AG20443 (cell line): ENCODE measurements around the gene HOXB3.

Experiments
- DNase-seq: peaks from one replicate; pipeline ENCODE4 v3.0.0; 2012; ENCODE audit warnings: low spot score, mixed read lengths

Gene HOXB3

DNA sequence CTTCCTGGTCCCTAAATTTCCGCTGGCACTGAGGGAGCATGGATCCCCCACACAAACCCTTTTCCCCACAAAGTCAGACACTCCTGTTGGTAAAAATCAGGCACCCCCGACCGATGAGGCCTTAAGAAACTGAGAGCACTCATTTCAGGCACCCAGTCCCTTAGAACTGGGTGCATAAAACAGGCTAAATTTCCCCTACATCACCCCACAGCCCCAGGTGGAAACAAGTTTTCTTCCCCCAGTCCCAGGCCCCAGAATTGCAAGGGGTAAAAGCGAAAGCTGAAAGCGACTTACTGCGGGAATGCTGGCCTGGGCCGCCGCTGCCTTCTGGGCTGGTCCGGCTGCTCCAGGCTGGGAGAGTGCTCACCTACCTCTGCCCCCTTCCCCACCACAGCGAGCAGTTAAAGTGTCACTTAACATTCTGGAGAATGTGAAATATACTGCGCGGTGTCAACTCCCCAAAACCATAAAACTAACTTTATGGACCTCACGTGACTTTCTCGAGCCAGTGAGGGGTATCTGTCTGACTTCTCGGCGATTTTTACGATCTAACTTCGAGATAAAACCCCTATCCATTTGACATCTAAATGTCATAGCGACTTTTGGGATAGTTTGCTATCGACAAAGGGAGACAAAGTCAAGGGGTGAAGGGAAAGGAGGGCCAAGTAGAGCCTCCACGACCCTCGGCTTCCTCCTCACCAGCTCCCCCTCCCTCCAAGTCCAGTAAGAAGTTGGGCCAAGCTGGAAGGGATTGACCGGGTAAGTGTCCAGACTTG, at the start of gene HOXB3:
Gene HOXB3, minus strand, starts transcription at position 411 of the 776 bp plus-strand sequence. CDS start 37,767 bp downstream, outside the sequence.
- DNase-seq = no peak

DNA sequence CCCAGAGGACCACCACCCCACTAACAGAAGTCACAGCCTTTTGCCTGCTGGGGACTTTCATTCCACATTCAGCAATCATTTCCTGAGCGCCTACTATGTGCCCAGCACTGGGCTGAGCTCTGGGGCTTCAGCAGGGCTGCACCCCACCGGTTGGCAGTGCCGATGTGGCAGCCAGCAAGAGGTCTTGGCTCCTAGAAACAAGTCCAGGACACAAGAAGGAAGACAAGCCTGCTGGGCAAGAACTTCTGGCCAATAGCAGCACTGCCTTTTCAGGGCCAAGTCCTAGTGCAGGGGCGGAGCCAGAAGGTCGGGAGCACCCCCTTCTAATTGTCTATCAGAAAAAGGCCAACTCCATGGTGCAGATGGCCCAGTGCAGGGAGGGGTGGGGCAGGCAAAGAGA, 49.1 kb upstream of the HOXB3 start:
- DNase-seq = no peak

DNA sequence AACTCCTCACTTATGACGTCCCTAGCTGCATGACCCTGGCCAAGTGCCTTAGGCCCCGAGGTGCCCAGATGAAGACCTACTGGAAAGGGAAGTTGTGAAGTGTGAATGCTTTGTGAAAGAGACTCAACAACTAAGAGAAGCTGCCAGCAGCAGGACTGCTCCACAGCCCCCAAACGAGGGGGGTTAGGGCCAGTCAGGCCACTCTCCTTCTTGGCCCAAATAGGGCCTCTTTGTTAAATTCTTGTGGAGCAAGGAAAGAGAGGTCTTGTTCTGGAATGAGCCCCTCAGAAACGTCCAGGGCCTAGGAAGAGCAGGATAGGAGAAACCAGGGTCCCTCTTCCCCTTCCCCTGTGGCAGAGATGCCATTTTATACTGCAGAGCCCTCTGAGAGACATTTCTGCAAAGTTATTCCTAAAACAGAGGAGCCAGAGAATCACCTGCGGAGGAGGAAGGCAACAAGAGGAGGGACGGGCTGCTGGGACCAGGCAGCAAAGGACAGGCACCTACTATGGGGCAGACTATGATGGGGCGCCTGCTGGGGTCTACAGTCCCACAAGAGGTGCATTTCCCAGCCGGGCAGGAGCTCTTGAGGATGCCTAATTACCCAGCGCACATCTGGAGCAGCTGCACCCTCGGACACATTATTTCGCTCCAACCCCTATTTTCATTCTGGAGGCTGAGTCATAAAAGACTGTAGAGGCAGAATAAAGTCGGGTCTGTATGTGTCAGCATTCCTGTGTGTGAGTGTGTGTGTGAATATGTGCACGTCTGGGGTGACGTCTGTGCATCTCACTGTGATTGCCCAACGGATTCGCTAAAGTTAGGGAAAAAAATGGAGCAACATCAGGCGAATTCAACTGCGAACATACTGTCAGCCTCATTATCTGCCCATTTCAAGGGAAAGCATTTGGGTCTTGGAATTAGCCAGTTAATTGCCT, 47.6 kb upstream of the HOXB3 start:
- DNase-seq = peak; percentile 90

DNA sequence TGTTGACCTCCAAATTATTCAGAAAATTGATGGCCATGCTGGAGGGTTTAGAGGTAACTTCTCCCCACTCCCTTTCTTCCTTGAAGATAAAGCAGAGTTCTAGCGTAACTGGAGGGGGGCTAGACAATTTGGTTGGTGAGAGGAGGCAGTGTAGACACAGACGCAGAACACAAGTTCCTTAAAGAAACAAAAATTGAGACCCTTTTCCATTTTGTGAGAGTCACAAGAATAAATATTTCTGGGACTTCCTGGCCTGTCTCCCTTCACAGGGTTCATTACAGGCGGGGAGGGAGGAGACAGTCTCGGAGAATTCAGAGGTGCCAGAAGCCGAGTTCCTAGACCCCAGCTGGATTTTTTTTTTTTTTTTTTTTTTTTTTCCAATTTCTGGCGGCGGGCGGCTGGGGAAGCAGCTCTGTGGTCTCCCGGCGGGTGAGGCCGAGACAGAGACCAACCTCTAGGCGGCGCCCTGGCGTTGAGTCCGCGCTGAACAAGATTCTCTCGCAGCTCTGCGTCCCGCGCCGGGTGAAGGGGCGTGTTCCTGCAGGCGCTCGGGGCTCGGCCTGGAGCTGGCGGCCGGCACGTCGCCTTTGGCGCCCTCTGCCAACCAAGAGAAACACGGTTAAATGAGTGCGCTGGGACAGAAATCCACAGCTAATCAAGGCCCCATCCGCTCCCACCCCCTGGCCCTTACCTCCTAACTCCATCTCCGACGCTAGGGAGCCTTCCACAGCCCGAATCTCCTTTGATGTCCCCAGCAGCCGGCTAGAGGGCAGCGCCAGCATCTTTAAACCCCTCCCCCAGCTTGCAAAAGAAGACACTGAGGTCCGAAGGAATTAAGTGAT, 46.4 kb upstream of the HOXB3 start:
- peak; percentile 83 for DNase-seq

DNA sequence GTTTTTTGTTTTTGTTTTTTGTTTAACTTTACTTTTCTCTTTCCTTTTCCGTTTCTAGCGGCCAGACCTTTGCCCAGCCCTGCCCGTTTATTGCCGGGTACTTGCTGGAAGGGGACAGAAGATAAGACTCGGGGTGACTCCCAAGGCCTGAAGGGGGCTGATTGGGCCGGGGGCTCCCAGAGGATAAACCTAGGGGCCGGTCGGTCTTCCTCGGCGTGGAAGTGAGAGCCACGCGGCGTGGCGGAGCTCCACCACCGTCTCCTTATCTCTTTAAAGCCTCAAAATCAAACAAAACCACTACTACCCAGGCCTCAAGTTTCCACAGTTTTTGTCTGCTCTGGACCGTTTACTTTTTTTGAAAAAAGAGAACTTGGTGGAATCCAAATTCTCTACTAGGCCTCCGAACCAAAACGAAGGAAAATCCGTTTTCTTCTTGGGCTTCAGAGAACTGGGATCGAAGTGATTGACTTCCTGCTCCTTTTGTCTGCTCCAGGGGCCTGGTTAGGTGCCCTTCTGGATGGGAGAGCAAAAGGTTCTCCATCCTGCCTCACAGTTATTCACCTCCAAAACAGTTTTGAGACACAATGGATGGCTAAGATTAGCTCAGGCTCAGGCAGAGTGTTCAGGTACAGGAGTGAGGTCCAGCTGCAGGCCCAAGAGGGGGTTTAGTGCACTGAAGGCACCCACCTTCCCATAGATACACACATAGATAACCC, 44.6 kb upstream of the HOXB3 start:
- DNase-seq = no peak

DNA sequence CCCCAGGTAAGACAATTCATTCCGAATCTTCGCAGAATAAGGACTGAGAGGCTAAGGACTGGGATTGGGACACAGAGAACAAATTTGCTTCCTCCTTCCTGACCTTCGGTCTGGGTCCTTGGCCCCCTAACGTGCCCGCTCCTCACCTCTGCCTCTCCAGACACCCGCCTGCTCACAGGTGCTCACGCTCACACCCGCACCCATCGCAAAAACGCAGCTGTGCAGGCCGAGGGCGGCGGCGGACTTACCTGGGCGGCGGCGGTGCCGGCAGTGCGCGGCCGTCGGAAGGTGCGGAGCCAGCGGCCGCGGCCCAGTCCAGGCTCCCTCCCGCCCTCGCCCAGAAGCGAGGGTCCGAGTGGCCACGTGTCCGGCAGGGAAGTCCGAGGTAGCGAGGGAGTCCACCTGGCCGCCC, 43.2 kb upstream of the HOXB3 start:
- no peak for DNase-seq

DNA sequence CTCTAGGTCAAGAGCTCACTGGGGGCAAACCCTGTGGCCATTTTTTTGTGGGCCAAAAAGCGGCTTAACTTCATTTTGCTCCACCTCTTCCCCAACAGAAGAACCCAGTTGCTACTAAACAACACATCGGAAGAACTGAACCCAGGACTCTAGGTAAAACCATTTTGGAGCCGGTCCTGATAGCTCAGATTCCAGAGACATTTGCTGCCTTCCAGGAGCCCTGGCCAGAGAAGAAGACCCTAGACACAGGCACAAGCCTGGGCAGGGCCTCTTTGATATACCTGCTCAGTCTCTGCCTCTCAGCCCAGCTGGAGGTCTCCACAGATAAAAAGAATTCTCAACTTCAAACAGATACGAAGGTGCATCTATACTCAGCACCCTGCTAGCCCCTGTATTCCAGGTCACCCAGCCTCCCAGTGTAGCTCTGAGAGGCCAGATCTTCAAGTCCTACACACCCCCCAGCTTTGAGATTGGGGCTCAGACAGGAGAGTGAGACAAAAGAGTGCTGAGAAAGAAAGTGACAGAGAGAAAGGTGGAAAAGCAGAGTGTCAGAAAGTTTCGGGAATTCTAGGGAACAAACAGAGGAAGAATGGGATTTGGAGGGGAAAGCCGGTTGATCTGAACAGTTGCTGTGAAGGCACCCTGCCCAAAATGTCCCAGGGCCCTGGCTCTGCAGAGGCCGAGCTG, 42.7 kb upstream of the HOXB3 start:
- no peak for DNase-seq

DNA sequence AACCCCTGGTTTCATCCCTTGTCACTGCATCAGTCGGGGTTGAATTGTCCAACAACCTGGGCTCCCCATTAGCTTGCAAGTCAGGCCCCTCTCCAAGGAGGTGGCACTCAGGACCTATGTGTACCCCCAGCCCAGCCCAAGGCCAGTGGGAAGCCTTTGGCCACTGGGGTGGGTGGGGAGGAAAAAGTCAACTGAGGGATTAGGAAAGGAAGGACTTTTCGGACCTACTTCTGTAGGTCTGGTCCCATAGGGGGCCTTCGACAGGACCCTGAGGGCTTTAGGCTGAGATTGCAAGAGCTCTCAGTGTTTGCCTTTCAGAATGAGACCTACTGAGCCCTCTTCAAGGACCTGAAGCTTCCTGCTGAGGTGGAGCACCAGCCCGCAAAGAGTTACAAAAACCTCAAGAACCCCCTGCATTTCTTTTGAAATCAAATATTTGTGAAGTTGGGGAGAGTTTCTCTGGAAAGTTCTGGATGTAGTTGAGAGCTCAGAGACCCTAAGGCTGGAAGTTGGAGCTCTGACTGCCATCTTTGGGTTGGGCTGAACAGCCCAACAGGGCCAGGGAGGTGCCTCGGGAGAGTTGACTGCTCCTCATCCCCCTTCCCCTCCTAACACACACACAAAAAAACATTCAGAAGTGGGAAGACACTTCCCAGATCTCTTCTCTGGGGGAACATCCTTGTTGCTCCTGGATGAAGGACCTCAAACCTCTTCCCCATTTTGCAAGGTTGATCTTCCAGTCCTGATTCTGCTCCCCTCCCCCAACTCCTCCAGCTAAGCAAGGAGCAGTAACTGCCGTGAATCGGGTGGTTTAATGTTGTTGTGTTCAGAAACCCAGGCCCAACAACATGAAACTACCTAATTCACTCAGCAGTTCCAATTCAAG, 41.9 kb upstream of the HOXB3 start:
- no peak for DNase-seq

DNA sequence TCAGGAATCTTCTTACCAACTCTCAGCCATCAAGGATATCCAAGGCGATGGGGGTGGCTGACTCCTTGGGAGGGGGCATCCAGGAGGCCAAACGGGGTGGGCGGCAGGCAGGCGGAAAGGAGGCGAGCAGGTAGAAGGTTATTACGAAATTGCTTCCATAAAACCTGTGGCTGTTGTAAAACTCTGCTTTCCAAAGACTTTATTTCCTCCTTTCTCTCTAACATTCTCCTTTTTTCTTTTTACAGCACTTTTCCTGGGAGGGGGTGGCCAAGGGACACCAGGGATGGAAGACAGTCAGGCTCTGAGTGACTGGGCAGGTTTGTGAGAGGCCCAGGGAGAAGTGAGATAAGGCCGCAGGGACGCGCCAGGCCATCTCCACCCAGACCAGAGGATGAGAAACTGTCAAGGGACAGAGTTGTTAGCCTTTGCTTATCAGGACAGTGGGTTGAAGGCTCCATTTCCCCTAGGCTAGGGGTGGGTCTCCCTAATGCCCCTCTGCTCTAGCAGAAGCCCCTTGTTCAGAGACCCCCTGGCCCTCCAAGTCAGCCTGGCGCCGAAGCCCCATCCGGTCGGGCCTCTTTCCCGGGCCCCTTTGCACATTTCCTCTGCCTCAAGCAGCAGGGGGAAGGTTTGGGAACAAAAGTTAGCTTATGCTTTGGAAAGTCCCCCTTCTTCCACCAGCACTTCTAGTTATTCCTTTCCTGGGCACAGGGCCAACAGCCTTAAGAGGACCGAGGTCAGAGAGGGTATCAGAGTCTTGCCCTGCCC, 41.1 kb upstream of the HOXB3 start:
- DNase-seq = no peak

DNA sequence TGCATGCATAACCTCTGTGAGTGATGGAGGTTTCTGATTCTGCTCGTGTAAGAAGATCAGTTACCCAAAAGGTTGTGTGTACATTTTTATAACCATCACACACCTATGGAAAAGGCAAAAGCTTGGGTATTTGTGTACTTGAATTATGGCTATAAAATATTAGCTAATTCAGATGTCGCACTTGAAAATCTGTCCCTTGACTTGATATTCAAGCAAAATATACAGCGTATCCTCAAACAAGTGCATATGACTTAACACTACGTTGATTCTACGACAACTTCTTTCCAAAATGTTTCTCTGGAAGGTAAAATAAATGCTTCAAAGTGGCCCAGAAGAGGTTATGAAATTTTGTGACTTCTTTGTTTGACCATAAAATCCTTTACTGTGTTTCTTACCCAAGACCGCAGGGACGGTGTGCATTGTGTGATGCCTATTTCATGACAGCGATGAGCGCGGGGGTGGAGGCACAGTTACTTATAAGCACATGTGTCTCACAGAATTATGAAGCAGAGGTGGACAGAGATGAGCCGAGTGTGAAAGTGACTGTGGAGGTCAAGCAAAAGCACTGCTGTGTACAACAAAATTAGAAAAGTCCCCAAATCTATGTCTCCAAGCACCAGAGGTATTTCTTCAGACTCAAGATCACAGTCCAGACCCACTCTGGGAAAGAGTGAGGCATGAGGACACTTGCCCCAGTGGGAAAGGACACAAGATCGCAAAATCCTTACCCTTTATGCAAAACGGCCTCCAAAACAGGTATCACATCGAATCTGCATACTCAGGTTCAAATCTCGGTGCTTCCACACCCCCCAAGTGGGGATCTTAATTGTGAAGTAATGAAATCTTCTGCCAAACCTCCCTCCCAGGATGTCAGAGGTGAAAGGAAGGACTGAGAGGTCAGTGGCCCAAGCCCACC, 40.2 kb upstream of the HOXB3 start:
- DNase-seq = no peak

DNA sequence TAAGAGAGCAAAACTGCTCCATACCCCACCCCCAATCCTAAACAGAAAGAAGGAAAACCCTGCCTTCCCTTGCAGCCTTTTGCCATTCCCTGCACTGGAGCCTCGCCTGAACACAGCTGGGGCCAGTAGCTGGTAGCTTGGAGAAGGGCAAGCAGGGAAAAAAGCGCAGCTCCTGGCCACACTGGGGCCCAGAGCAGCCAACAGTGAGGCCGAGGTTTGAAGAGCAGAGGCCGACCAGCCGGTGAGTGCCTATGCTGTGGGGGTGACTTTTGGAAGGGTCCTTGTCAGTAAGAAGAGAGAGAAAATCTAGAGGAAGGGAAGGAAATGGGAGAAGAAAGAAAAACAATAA, 39.3 kb upstream of the HOXB3 start:
- DNase-seq = no peak

DNA sequence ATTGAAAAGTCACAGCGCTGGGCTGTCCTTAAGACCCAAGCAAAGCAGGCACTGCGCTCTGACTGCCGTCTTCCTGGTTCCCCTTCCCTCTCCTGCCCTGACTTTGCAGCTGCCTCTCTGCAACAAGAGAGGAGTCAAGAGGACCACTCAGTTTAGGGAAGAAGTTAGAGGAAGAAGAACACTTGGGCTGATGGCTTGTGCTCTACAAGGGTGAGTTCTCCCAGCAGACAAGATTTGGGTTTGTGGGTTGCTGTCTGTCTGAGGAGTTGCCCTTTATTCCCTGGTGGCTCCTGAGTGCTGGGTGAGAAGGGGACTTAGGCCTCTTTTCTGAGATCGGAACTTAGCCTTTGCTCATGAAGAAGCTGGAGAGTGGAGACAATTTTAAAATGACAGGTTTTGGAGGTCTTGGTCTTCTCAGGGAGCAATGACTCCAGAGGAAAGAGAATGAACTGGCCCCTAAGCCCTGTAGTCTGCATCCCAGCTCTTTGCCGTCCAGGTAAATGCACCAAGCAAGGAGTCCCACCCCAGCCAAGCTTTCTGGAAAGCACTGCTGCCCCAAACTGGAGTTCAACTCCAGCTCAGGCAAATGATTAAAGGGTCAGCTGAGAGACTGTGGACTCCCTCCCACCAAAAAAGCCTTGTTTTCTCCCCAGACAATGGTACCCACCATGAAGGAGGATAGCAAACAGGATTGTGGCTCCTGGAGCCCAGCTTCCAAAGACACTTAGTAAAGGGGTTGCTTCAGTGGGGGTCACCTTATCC, 38.8 kb upstream of the HOXB3 start:
- DNase-seq = no peak

DNA sequence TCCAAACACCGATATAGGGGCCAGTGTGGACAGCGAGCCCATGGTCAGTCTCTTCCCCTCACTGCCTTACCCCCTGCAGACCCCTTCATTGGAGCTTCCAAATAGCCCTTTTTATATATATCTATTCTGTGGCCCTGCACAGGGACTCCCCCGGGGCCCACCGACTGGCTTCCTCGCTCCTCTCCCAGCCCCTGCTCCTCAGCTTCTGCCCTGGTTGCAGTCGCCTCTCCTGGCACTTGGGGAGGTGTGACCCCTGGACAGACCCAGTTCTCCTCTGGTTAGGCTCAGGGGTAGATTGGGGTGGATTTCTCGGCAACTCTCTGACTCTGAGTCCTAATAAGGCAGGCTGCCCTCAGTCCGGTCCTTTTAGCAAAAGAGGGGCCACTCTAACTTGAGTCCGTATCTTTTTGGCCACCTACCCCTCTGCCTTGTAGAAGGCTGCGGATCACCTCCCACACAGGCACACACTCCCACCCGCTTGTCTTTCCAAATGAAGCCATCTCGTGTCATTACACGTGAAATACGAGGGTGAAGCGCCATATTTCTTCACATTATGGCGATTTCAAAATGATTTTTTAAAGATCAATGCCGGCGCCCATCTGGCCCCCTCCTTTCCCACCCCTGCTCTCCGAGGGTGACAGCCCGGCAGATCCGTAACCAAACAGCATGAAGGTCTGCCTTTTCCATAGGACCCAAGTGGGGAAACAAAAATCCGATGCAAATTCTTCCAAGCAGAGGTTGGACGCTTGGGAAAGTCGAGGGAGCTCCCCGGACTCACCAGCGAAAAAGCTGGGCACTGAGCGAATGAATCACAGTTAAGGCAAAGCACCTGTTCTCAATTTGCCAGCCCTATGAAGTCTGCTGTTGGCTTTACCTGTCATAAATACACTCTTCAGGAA, 37.8 kb upstream of the HOXB3 start:
- no peak for DNase-seq

DNA sequence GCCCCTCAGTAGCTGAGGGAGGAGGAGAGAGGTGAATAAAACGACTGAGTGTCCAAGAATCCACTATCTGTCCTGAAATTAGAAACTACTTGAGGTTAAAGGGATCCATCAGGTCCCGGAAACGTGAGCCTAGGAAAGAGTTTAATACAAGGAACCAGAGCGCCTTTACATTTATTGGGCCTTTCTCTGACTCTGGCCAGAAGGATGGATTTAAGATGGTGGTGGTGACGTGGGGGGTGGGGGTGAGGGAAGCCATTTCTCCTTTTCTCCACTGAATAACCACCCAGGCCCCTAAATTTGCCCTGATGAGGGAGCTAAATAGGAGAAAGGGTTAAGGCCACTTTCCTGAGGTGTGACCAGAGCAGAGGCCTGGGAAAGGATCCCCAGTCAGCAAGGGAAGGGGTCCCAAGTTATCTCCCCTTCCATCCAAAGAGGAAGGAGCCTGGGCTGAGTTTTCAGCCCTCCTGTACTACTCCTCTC, 37.1 kb upstream of the HOXB3 start:
- DNase-seq = no peak

DNA sequence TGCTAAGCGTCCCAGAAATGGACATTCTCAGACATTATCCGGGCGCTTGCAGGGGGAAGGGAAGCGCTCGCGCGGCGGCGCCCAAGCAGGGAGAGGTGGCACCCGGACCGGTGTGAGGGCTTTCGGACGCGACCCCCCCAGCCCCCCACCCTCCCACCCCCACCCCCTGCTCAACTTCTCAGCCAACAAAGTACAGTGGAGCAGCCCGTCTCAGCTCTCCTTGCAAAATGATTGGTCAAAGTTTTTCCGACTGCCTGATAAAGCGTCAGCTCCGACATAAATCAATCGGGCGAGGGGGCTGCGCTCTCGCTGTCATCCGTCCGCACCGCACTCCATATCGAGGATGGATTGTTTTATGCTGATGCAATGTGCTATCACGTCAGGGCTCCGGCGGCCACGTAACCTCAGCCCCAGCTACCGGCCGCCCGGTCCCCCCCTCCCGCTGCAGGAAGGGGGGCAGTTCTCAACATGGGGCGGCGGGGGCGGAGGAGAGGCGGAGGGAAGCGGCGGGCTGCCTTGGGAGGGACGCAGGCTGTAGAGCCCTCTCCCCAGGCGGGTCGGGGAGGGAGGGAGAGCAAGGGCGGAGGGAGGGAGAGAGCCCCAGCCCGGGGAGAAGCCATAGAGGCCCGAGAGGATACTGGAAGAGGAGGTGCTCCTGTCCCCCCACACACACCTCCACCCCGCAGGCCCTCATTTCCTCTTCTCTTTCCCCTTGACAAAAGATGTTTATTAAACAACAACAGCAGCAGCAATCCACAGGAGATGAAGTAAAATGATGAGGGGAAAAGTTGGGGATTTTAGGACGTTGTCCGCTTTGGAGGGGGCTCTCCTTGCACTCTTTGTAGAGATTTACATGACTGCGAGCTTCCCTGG, 36.4 kb upstream of the HOXB3 start, which contains the start of gene HOXB9:
Gene HOXB9, minus strand, starts transcription at position 114 of the 873 bp plus-strand sequence. Its CDS starts 89 bp downstream, at position 25.
- DNase-seq = no peak
